Measurements from ENCODE around the gene PLXND1. TPM values are rescaled to one million over a fixed set of nuclear protein-coding genes. Genes with fewer than 3 reads are reported as not detected.

Gene PLXND1
- total RNA-seq, 1 donor from 2014 or later: 1.7 TPM

- no peak overlapping the region for H3K27ac Mint-ChIP-seq
- no peaks in the 10 kb centered on the region for H3K36me3 Mint-ChIP-seq (ENCODE audit: low read depth)
- no peaks in the 10 kb centered on the region for H3K9me3 Mint-ChIP-seq
- no peaks in the 10 kb centered on the region for H3K4me1 Mint-ChIP-seq (ENCODE audit: low read depth)
- intact Hi-C loops (cut with micrococcal nuclease): no loop called here
- DNase-seq (ENCODE audit: low spot score): no peak
- peaks cover 15% of the 10 kb centered on the region for H3K27me3 Mint-ChIP-seq (ENCODE audit: insufficient read depth)
- no peak overlapping the region for H3K4me3 Mint-ChIP-seq
These were observed 49.0 kb downstream of the PLXND1 start for GRCh38 chr3:129557548-129557894.

- H3K9me3 Mint-ChIP-seq: no peaks in the 10 kb centered on the region
- peaks cover 16% of the 10 kb centered on the region for H3K27me3 Mint-ChIP-seq (ENCODE audit: insufficient read depth)
- intact Hi-C loops (cut with micrococcal nuclease): no loop called here
- no peaks in the 10 kb centered on the region for H3K36me3 Mint-ChIP-seq (ENCODE audit: low read depth)
- DNase-seq (ENCODE audit: low spot score): no peak
- no peak overlapping the region for H3K27ac Mint-ChIP-seq
- no peaks in the 10 kb centered on the region for H3K4me1 Mint-ChIP-seq (ENCODE audit: low read depth)
- H3K4me3 Mint-ChIP-seq: no peak overlapping the region
These were observed 49.5 kb downstream of the PLXND1 start for GRCh38 chr3:129556890-129557547.

GRCh38 chr3:129556358-129556695, 50.1 kb downstream of the PLXND1 start:
- Mint-ChIP-seq H3K9me3 (no peaks in the 10 kb centered on the region), H3K36me3 (ENCODE audit: low read depth) (no peaks in the 10 kb centered on the region), H3K27ac (no peak overlapping the region), H3K4me3 (no peak overlapping the region), H3K4me1 (ENCODE audit: low read depth) (no peaks in the 10 kb centered on the region), H3K27me3 (ENCODE audit: insufficient read depth) (peaks cover 16% of the 10 kb centered on the region)
- no peak for DNase-seq (ENCODE audit: low spot score)
- intact Hi-C loops (cut with micrococcal nuclease): no loop called here

GRCh38 chr3:129555616-129556357, 50.7 kb downstream of the PLXND1 start:
- intact Hi-C loops (cut with micrococcal nuclease): no loop called here
- Mint-ChIP-seq H3K4me3 (no peak overlapping the region), H3K9me3 (no peaks in the 10 kb centered on the region), H3K27ac (no peak overlapping the region), H3K36me3 (ENCODE audit: low read depth) (no peaks in the 10 kb centered on the region), H3K4me1 (ENCODE audit: low read depth) (no peaks in the 10 kb centered on the region), H3K27me3 (ENCODE audit: insufficient read depth) (peaks cover 16% of the 10 kb centered on the region)
- no peak for DNase-seq (ENCODE audit: low spot score)

GRCh38 chr3:129555153-129555550, 51.3 kb downstream of the PLXND1 start:
- DNase-seq (ENCODE audit: low spot score): no peak
- no peak overlapping the region for H3K4me3 Mint-ChIP-seq
- no peaks in the 10 kb centered on the region for H3K36me3 Mint-ChIP-seq (ENCODE audit: low read depth)
- peaks cover 16% of the 10 kb centered on the region for H3K27me3 Mint-ChIP-seq (ENCODE audit: insufficient read depth)
- H3K27ac Mint-ChIP-seq: no peak overlapping the region
- H3K9me3 Mint-ChIP-seq: no peaks in the 10 kb centered on the region
- no peaks in the 10 kb centered on the region for H3K4me1 Mint-ChIP-seq (ENCODE audit: low read depth)
- intact Hi-C loops (cut with micrococcal nuclease): no loop called here

DNA sequence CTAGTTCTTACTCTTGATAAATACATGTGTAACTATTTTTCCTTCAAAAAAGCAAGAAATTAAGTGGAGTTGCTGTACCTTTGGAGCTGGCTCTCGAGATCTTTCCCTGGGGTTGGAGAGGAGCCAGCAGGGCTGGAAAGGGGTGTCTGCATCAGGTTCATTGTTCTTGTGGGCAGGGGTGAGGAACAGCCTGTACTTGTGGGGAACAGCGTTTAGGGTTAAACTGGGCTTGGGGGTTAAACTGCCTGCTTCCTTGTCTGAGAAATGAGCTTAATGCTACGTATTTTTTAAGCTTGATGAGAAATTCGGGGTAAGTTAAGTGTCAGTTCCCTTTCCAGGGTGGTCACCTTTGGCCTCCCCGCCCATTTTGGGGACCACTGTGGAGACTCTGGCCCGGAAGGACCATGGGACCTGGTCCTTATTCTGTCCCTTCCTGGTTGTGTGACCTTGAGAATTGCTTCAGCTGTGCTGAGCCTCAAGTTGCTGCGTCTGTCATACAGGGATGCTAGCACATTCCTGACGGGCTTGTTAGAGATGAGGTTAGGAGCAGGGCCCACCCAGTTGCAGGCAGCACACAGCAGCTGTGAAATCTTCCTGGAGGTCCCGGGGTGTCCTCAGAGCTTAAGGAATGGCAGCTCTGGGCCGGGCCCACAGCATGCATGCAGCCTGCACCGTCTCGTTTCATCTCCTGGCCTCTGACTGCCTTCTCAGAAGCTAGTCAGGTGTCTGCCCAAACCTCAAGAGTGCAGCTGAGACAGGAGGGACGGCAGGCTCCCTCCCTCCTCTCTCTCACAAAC, 51.9 kb downstream of the PLXND1 start:
- no peak for DNase-seq (ENCODE audit: low spot score)
- Mint-ChIP-seq H3K4me1 (ENCODE audit: low read depth) (no peaks in the 10 kb centered on the region), H3K4me3 (no peak overlapping the region), H3K27me3 (ENCODE audit: insufficient read depth) (peaks cover 16% of the 10 kb centered on the region), H3K36me3 (ENCODE audit: low read depth) (no peaks in the 10 kb centered on the region), H3K27ac (no peak overlapping the region), H3K9me3 (no peaks in the 10 kb centered on the region)
- intact Hi-C loops (cut with micrococcal nuclease): no loop called here

- intact Hi-C loops (cut with micrococcal nuclease): no loop called here
- no peak for DNase-seq (ENCODE audit: low spot score)
- H3K4me1 Mint-ChIP-seq (ENCODE audit: low read depth): no peaks in the 10 kb centered on the region
- H3K27ac Mint-ChIP-seq: no peak overlapping the region
- no peaks in the 10 kb centered on the region for H3K36me3 Mint-ChIP-seq (ENCODE audit: low read depth)
- peaks cover 16% of the 10 kb centered on the region for H3K27me3 Mint-ChIP-seq (ENCODE audit: insufficient read depth)
- no peak overlapping the region for H3K4me3 Mint-ChIP-seq
- H3K9me3 Mint-ChIP-seq: no peaks in the 10 kb centered on the region
These were observed 52.8 kb downstream of the PLXND1 start for GRCh38 chr3:129553719-129554118.

DNA sequence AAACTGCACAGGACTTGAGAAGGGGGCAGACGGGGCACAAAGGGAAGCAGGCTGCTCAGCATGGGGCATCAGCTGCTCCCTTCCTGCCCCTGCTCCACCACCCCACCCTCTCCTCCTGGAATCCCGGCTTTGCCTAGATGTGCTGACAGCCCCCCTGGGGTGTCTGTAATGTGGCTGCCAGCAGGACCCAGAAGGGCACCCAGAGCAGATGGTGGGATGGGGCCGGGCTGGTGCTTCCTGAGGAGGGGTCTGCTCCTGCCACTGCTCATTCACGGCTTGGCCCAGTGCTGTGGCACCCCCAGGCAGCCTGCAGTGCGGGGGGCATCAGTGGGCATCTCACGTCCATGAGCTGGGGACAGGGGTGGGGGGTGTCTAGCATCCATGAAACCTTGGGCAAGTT, 53.3 kb downstream of the PLXND1 start:
- Mint-ChIP-seq H3K4me3 (no peak overlapping the region), H3K36me3 (ENCODE audit: low read depth) (no peaks in the 10 kb centered on the region), H3K4me1 (ENCODE audit: low read depth) (no peaks in the 10 kb centered on the region), H3K9me3 (no peaks in the 10 kb centered on the region), H3K27me3 (ENCODE audit: insufficient read depth) (peaks cover 16% of the 10 kb centered on the region), H3K27ac (no peak overlapping the region)
- intact Hi-C loops (cut with micrococcal nuclease): no loop called here
- DNase-seq (ENCODE audit: low spot score): no peak

GRCh38 chr3:129552287-129553050, 54.0 kb downstream of the PLXND1 start:
- H3K4me3 Mint-ChIP-seq: no peak overlapping the region
- no peaks in the 10 kb centered on the region for H3K36me3 Mint-ChIP-seq (ENCODE audit: low read depth)
- DNase-seq (ENCODE audit: low spot score): no peak
- no peaks in the 10 kb centered on the region for H3K9me3 Mint-ChIP-seq
- no peaks in the 10 kb centered on the region for H3K4me1 Mint-ChIP-seq (ENCODE audit: low read depth)
- peaks cover 16% of the 10 kb centered on the region for H3K27me3 Mint-ChIP-seq (ENCODE audit: insufficient read depth)
- intact Hi-C loops (cut with micrococcal nuclease): no loop called here
- no peak overlapping the region for H3K27ac Mint-ChIP-seq

- no peaks in the 10 kb centered on the region for H3K36me3 Mint-ChIP-seq (ENCODE audit: low read depth)
- no peak overlapping the region for H3K27ac Mint-ChIP-seq
- intact Hi-C loops (cut with micrococcal nuclease): no loop called here
- no peak overlapping the region for H3K4me3 Mint-ChIP-seq
- no peaks in the 10 kb centered on the region for H3K9me3 Mint-ChIP-seq
- H3K27me3 Mint-ChIP-seq (ENCODE audit: insufficient read depth): peaks cover 10% of the 10 kb centered on the region
- no peaks in the 10 kb centered on the region for H3K4me1 Mint-ChIP-seq (ENCODE audit: low read depth)
- no peak for DNase-seq (ENCODE audit: low spot score)
These were observed 56.7 kb downstream of the PLXND1 start for GRCh38 chr3:129549805-129550204.

DNA sequence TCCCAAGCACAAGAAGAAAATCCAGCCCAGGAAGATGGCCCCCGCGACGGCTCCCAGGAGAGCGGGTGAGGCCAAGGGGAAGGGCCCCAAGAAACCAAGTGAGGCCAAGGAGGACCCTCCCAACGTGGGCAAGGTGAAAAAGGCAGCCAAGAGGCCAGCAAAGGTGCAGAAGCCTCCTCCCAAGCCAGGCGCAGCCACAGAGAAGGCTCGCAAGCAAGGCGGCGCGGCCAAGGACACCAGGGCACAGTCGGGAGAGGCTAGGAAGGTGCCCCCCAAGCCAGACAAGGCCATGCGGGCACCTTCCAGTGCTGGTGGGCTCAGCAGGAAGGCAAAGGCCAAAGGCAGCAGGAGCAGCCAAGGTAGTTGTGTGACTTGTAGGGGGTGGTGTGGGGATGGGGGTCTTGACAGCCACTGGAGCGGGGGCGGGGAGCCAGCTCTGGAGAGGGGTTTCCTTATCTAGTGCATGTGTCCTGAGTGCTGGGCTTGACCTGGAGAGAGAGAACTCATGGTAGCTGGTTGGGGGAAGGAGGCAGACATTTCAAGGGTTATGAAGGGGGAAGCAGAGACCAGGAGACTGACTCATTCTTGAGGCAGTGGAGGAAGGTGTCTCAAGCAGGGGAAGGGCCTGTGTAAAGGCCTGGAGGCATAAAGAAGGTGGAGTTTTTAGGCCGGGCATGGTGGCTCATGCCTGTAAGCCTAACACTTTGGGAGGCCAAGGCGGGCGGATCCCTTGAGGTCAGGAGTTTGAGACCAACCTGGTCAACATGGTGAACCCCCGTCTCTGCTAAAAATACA, 57.3 kb downstream of the PLXND1 start:
- Mint-ChIP-seq H3K27me3 (ENCODE audit: insufficient read depth) (peaks cover 4% of the 10 kb centered on the region), H3K36me3 (ENCODE audit: low read depth) (no peaks in the 10 kb centered on the region), H3K9me3 (no peaks in the 10 kb centered on the region), H3K4me3 (no peak overlapping the region), H3K4me1 (ENCODE audit: low read depth) (no peaks in the 10 kb centered on the region), H3K27ac (no peak overlapping the region)
- no peak for DNase-seq (ENCODE audit: low spot score)
- intact Hi-C loops (cut with micrococcal nuclease): no loop called here

Measured in activated T-helper 1 cell treated with anti-CD3 and anti-CD28 coated beads, Interleukin-12 subunit alpha, Interleukin-12 subunit beta, Interleukin-2, Interleukin-4 antibody, amounts not matched to agents 30 ng/mL and 10 ng/mL and 1 ng/mL, durations not matched to agents 14 hours and 24 hours and 36 hours (primary cell).